Measurements from ENCODE around the gene SPRYD3.

SPRYD3 gene

GRCh38 chr12:53101266-53101665 lies 22.1 kb upstream of the SPRYD3 start:
- ATAC-seq: no peak
- TF ChIP-seq PPARA (CRISPR knock-in tag; IDR thresholded peaks at IDR 0.05; ENCODE audit: borderline replicate concordance) (no peak), ZFP30 (CRISPR knock-in tag; IDR thresholded peaks at IDR 0.05) (no peak), OSR1 (CRISPR knock-in tag; IDR thresholded peaks at IDR 0.05) (no peak), ISL1 (CRISPR knock-in tag; IDR thresholded peaks at IDR 0.05) (no peak), TCF4 (CRISPR knock-in tag; IDR thresholded peaks at IDR 0.05; ENCODE audit: borderline replicate concordance) (no peak), PATZ1 (CRISPR knock-in tag; IDR thresholded peaks at IDR 0.05; ENCODE audit: borderline replicate concordance) (no peak), GLIS3 (CRISPR knock-in tag; IDR thresholded peaks at IDR 0.05) (no peak), ESRRG (CRISPR knock-in tag; IDR thresholded peaks at IDR 0.05) (no peak), SNAI2 (CRISPR knock-in tag; IDR thresholded peaks at IDR 0.05) (no peak), TOX (CRISPR knock-in tag; IDR thresholded peaks at IDR 0.05; ENCODE audit: borderline replicate concordance) (no peak)
- TF ChIP-seq, protein P1, sequence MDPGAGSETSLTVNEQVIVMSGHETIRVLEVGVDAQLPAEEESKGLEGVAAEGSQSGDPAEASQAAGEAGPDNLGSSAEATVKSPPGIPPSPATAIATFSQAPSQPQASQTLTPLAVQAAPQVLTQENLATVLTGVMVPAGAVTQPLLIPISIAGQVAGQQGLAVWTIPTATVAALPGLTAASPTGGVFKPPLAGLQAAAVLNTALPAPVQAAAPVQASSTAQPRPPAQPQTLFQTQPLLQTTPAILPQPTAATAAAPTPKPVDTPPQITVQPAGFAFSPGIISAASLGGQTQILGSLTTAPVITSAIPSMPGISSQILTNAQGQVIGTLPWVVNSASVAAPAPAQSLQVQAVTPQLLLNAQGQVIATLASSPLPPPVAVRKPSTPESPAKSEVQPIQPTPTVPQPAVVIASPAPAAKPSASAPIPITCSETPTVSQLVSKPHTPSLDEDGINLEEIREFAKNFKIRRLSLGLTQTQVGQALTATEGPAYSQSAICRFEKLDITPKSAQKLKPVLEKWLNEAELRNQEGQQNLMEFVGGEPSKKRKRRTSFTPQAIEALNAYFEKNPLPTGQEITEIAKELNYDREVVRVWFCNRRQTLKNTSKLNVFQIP (CRISPR knock-in tag; IDR thresholded peaks at IDR 0.05; ENCODE audit: borderline replicate concordance, low read depth): no peak
- TF ChIP-seq, protein P2, sequence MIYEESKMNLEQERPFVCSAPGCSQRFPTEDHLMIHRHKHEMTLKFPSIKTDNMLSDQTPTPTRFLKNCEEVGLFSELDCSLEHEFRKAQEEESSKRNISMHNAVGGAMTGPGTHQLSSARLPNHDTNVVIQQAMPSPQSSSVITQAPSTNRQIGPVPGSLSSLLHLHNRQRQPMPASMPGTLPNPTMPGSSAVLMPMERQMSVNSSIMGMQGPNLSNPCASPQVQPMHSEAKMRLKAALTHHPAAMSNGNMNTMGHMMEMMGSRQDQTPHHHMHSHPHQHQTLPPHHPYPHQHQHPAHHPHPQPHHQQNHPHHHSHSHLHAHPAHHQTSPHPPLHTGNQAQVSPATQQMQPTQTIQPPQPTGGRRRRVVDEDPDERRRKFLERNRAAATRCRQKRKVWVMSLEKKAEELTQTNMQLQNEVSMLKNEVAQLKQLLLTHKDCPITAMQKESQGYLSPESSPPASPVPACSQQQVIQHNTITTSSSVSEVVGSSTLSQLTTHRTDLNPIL (CRISPR knock-in tag; IDR thresholded peaks at IDR 0.05; ENCODE audit: low read depth): no peak

GRCh38 chr12:53100466-53101151 lies 21.4 kb upstream of the SPRYD3 start:
- TF ChIP-seq GLIS3 (CRISPR knock-in tag; IDR thresholded peaks at IDR 0.05) (no peak), ZNF8 (CRISPR knock-in tag; IDR thresholded peaks at IDR 0.05) (no peak)

GRCh38 chr12:53099071-53099882 lies 20.1 kb upstream of the SPRYD3 start:
- ATAC-seq: peak; percentile 68
- TF ChIP-seq ZNF70 (CRISPR knock-in tag; IDR thresholded peaks at IDR 0.05) (no peak), ZC3H10 (CRISPR knock-in tag; IDR thresholded peaks at IDR 0.05) (no peak), PPARA (CRISPR knock-in tag; IDR thresholded peaks at IDR 0.05; ENCODE audit: borderline replicate concordance) (no peak), ISL1 (CRISPR knock-in tag; IDR thresholded peaks at IDR 0.05) (no peak), TOX (CRISPR knock-in tag; IDR thresholded peaks at IDR 0.05; ENCODE audit: borderline replicate concordance) (no peak), GLIS3 (CRISPR knock-in tag; IDR thresholded peaks at IDR 0.05) (no peak), TCF4 (CRISPR knock-in tag; IDR thresholded peaks at IDR 0.05; ENCODE audit: borderline replicate concordance) (no peak), ZNF8 (CRISPR knock-in tag; IDR thresholded peaks at IDR 0.05) (no peak), ZFP3 (CRISPR knock-in tag; IDR thresholded peaks at IDR 0.05) (peak; percentile 76), ZFP30 (CRISPR knock-in tag; IDR thresholded peaks at IDR 0.05) (no peak), CSDC2 (CRISPR knock-in tag; IDR thresholded peaks at IDR 0.05) (peak; percentile 93; the same call in 1 of the 2 replicates), PATZ1 (CRISPR knock-in tag; IDR thresholded peaks at IDR 0.05; ENCODE audit: borderline replicate concordance) (peak; percentile 94), BACH2 (CRISPR knock-in tag; IDR thresholded peaks at IDR 0.05; ENCODE audit: borderline replicate concordance) (no peak), SNAI2 (CRISPR knock-in tag; IDR thresholded peaks at IDR 0.05) (no peak), ESRRG (CRISPR knock-in tag; IDR thresholded peaks at IDR 0.05) (no peak)
- TF ChIP-seq, protein P1 (CRISPR knock-in tag; IDR thresholded peaks at IDR 0.05; ENCODE audit: borderline replicate concordance, low read depth): no peak
- TF ChIP-seq, protein P3, sequence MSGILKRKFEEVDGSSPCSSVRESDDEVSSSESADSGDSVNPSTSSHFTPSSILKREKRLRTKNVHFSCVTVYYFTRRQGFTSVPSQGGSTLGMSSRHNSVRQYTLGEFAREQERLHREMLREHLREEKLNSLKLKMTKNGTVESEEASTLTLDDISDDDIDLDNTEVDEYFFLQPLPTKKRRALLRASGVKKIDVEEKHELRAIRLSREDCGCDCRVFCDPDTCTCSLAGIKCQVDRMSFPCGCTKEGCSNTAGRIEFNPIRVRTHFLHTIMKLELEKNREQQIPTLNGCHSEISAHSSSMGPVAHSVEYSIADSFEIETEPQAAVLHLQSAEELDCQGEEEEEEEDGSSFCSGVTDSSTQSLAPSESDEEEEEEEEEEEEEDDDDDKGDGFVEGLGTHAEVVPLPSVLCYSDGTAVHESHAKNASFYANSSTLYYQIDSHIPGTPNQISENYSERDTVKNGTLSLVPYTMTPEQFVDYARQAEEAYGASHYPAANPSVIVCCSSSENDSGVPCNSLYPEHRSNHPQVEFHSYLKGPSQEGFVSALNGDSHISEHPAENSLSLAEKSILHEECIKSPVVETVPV (CRISPR knock-in tag; IDR thresholded peaks at IDR 0.05): no peak
- TF ChIP-seq, protein P4, sequence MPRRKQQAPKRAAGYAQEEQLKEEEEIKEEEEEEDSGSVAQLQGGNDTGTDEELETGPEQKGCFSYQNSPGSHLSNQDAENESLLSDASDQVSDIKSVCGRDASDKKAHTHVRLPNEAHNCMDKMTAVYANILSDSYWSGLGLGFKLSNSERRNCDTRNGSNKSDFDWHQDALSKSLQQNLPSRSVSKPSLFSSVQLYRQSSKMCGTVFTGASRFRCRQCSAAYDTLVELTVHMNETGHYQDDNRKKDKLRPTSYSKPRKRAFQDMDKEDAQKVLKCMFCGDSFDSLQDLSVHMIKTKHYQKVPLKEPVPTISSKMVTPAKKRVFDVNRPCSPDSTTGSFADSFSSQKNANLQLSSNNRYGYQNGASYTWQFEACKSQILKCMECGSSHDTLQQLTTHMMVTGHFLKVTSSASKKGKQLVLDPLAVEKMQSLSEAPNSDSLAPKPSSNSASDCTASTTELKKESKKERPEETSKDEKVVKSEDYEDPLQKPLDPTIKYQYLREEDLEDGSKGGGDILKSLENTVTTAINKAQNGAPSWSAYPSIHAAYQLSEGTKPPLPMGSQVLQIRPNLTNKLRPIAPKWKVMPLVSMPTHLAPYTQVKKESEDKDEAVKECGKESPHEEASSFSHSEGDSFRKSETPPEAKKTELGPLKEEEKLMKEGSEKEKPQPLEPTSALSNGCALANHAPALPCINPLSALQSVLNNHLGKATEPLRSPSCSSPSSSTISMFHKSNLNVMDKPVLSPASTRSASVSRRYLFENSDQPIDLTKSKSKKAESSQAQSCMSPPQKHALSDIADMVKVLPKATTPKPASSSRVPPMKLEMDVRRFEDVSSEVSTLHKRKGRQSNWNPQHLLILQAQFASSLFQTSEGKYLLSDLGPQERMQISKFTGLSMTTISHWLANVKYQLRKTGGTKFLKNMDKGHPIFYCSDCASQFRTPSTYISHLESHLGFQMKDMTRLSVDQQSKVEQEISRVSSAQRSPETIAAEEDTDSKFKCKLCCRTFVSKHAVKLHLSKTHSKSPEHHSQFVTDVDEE (CRISPR knock-in tag; IDR thresholded peaks at IDR 0.05): no peak
- TF ChIP-seq, protein P2 (CRISPR knock-in tag; IDR thresholded peaks at IDR 0.05; ENCODE audit: low read depth): no peak

More at GRCh38 chr12:53100466-53101151, 21.4 kb upstream of the SPRYD3 start:
- no peak for ATAC-seq

Measured in SK-N-SH treated with all-trans-retinoic acid at 6 μM for 48 hours (cell line).